Thymus (tissue), 11 donors: Measurements from ENCODE around the gene RXRA. TPM values are rescaled to one million over a fixed set of nuclear protein-coding genes. Genes with fewer than 3 reads are reported as not detected.

ENCODE experiments used
- DNase-seq, 9 donors: peaks; one replicate each; pipeline ENCODE4 v3.0.0-alpha.2; 2013; ENCODE audit warnings: low spot score in 9 of 9, low read depth in 6 of 9, missing footprints in 1 of 9
- H3K27ac ChIP-seq, 2 donors: one replicate each; pipeline ENCODE4 v1.5.1; 2013; ENCODE audit warnings: control low read depth in 1 of 2, low read depth in 1 of 2, low read length in 1 of 2, mild to moderate bottlenecking in 1 of 2, moderate library complexity in 1 of 2
- H3K27me3 ChIP-seq, 2 donors: one replicate each; pipeline ENCODE4 v1.5.1; 2013; ENCODE audit warnings: low read length in 1 of 2; ENCODE audit not compliant: control insufficient read depth in 2 of 2, insufficient read depth in 1 of 2
- H3K36me3 ChIP-seq, 2 donors: one replicate each; pipeline ENCODE4 v1.5.1; 2013; ENCODE audit warnings: low read length in 1 of 2, mild to moderate bottlenecking in 1 of 2, moderate library complexity in 1 of 2; ENCODE audit not compliant: control insufficient read depth in 2 of 2, insufficient read depth in 2 of 2
- H3K4me1 ChIP-seq, 2 donors: one replicate each; pipeline ENCODE4 v1.5.1; 2013; ENCODE audit warnings: low read length in 2 of 2; ENCODE audit not compliant: control insufficient read depth in 2 of 2, insufficient read depth in 2 of 2
- H3K4me3 ChIP-seq, 2 donors: one replicate each; pipeline ENCODE4 v1.5.1; 2013; ENCODE audit warnings: low read length in 2 of 2, control low read depth in 1 of 2, mild to moderate bottlenecking in 1 of 2
- H3K9me3 ChIP-seq, 2 donors: one replicate each; pipeline ENCODE4 v1.5.1; 2013; ENCODE audit warnings: low read length in 1 of 2, mild to moderate bottlenecking in 1 of 2; ENCODE audit not compliant: control insufficient read depth in 2 of 2, insufficient read depth in 1 of 2
- WGBS: extraction: QIAGEN DNeasy Blood & Tissue Kit; methylation state at CpG from one replicate; pipeline ENCODE4 v1.1.7; 2013; 5-methylcytosine and 5-hydroxymethylcytosine counted together
- polyA plus RNA-seq: library from polyadenylated mRNA; stranded (reverse); fragments of 200-250 nt; gene quantifications from one replicate; pipeline ENCODE4 v1.2.3, GENCODE V29; 2013
- total RNA-seq: library from RNA; stranded (reverse); fragments of 120-200 nt; gene quantifications from one replicate; pipeline ENCODE4 v1.2.4, GENCODE V29; 2013
- donor health status: healthy.

Gene RXRA
- total and polyA plus RNA-seq, 2 donors = 7.0 to 20.4 TPM

DNA sequence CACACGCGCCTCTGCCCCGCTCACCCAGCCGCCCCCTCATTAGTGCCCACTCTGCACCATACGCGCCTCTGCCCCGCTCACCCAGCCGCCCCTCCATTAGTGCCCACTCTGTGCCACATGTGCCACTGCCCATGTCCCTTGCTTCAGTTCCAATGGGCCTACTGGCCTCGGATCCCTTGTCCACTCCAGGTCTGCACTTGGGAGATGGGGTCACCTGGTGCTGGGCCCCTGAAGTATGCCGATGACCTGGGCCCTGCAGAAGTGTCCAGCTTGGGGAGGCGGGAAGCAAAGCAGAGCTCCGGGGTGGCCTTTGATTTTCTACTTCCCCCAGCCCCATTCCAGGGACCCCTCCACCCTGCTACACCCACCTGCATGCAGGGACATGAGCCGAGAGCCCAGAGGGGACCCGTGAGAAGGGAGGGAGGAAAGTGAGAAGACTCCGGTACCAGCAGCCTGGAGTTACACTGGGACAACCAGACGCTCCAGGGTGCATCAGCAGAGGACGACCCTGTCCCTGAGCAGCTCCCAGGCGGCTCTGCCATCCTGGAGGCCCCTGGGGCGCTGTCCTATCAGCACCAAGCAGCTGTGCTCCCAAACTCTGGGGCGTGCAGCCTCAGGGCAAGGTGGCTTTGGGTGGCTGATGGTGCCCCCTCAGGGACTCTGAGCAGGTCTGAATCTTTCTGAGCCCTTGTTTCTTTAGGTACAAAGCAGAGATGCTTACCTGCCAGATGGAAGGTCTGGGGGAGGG is 140.8 kb downstream of the RXRA start:
- no peak overlapping the region for H3K27ac ChIP-seq
- no peak for DNase-seq
- 90% methylated on average over 20 of the region's 20 CpGs for WGBS
- H3K36me3 ChIP-seq = no peaks in the 10 kb centered on the region
- peaks cover 0 to 12% of the 10 kb centered on the region in 2 donors for H3K4me1 ChIP-seq
- H3K4me3 ChIP-seq = no peak overlapping the region
- peaks cover 0 to 2% of the 10 kb centered on the region in 2 donors for H3K27me3 ChIP-seq
- H3K9me3 ChIP-seq = peaks cover 0 to 3% of the 10 kb centered on the region in 2 donors

DNA sequence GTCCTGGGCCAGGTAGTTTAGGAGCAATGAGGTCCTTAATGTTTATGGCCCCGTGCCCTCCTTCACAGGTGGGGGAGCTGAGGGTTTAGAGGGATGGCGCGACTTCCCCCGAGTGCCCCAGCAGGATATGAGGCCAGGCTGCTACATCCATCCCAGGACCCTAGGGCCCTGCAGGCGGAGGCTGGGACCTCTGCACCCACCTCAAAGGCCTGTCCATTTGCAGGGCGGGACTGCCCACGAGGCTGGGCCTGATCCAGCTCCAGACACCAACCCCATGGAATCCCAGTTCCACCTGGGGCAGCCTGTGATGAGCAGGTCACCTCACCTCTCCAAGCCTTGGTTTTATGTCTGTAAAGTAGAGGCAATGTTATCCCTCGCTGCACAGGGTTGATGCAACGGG is 142.1 kb downstream of the RXRA start:
- WGBS = 94% methylated on average over 9 of the region's 9 CpGs
- no peaks in the 10 kb centered on the region for H3K9me3 ChIP-seq
- H3K27ac ChIP-seq = no peak overlapping the region

DNA sequence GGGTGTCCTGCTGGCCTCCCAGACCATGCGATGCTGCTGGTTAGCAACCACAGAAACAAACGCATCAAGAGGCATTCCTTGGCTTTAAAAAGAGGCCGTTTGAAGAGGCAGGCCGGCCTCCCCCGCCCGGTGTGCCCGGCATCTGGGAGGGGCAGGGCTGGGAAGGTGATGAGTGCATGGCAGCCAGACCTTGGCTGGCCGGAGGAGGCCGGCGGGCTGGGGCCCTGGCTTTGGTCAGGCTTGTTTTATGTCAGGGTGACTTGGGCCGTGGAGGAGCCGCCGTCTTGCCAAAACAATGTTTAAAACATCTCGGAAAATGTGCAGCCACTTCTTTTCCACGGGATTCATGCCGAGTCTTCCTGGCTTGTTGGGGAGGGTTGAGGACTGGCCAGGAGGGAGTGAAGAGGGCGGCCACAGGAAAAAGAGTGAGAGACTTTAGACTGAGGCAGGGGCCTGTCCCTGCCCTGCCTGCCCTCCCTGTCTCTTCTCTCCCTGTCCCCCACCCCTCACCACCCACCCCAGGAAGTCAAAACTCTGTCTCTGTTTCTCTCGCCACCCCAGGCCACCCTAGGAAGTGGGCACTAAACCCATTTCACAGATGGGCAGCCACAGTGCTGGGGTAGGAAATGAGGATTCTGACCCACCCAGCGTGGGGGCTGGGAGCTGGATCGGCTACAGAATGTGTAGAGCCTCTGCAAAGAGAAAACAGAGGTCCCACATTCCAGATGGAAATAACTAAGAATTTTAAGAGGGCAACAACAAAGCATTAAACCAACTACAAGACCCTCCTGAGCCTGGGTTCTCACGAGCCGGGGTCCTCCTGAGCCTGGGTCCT is 143.0 kb downstream of the RXRA start:
- WGBS = 91% methylated on average over 22 of the region's 22 CpGs
- DNase-seq = no peak

More for the DNA sequence above, 142.1 kb downstream of the RXRA start:
- Histone ChIP-seq H3K4me1 (no peaks in the 10 kb centered on the region), H3K27me3 (no peaks in the 10 kb centered on the region), H3K36me3 (no peaks in the 10 kb centered on the region), H3K4me3 (no peak overlapping the region)
- DNase-seq = no peak

DNA sequence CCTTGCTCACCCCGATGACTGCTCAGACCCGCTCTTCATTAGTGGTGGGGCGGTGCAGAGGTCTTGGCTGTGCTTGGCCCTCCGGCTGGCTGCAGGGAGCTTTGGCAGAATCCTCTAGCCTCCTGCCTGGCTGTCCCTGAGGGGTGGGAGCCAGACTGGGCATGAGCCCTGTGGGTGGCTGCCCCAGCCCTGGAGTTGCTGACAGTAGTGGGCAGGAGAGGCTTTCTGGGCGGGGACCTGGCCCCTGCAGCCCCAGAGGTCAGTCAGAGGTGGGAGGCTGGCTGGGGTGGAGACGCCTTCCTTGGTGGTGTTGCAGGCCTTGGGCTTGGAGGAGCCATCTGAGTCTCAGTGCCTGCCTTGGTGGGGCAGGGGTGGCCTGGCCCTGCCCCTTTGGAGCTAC is 146.0 kb downstream of the RXRA start:
- H3K4me3 ChIP-seq = no peak overlapping the region
- WGBS = 98% methylated on average over 6 of the region's 6 CpGs
- peaks cover 0 to 8% of the 10 kb centered on the region in 2 donors for H3K9me3 ChIP-seq
- DNase-seq = no peak
- H3K27me3 ChIP-seq = no peaks in the 10 kb centered on the region
- no peak overlapping the region for H3K27ac ChIP-seq
- no peaks in the 10 kb centered on the region for H3K36me3 ChIP-seq
- H3K4me1 ChIP-seq = peaks cover 10 to 36% of the 10 kb centered on the region in 2 donors

More for the DNA sequence above, 143.0 kb downstream of the RXRA start:
- Histone ChIP-seq H3K9me3 (no peaks in the 10 kb centered on the region), H3K36me3 (no peaks in the 10 kb centered on the region), H3K4me1 (peaks cover 0 to 8% of the 10 kb centered on the region in 2 donors), H3K4me3 (no peak overlapping the region), H3K27ac (no peak overlapping the region), H3K27me3 (no peaks in the 10 kb centered on the region)

DNA sequence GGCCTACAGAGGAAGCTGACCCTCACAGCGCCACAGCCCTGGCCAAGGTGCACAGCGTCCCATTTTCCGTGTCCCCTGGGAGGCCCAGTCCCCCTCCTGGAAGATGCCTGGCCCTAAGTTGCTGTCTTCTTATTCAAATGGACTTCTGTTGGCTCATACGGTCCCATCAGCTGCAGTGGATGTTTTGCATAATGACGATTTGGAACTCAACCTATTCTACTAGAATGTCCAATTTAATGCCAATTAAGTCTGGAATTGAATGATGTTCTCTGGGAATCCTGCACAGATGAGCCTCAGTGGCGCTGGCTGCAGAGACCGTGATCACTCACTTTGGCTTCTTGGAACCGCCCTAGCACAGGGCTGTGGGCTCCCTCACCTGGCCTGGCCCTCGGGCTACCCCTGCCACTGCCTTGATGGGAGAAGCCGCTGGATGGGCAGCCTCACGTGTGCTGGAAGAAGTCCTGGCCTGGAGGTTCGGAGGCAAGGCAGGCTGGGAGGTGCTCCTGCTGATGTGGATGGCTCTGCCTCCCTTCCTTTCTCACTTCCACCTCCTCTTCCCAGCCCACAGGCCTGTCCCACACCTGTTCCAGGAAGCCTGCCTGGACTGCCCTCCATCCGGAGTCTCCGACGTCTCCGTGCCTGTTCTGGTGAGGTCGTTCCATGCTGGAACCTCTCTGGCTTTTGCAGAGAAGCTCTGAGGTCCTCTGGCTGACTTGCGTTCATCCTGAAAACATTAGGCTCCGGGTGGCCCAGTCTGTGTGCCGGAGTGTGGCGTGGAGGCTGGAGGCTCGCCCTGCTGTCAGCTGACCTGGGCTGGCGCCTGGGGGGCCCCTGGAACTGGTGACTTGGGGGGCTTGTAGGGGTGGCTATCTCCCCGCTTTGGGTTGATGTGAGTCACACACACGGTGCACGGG is 147.1 kb downstream of the RXRA start:
- no peaks in the 10 kb centered on the region for H3K36me3 ChIP-seq
- no peaks in the 10 kb centered on the region for H3K27me3 ChIP-seq
- H3K4me1 ChIP-seq = peaks cover 10 to 42% of the 10 kb centered on the region in 2 donors
- no peak overlapping the region for H3K27ac ChIP-seq
- H3K4me3 ChIP-seq = no peak overlapping the region
- DNase-seq = no peak
- 92% methylated on average over 26 of the region's 26 CpGs for WGBS
- peaks cover 0 to 9% of the 10 kb centered on the region in 2 donors for H3K9me3 ChIP-seq

DNA sequence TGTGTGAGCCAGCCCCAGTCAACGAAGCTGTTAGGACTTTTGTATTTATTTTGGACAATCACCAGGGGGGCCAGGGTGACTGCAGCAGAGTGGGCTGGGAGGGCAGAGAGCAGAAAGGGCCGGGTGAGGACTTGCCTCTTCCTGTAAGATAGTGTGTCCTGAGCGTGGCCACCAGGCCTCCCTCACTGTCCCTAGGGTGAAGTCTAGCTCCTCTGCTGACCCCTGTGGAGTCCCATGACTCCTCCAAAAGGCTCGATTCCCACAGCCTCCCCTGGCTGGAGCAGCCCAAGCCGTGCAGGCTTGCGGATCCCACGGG is 147.8 kb downstream of the RXRA start:
- Histone ChIP-seq H3K9me3 (peaks cover 0 to 9% of the 10 kb centered on the region in 2 donors), H3K27me3 (no peaks in the 10 kb centered on the region), H3K27ac (peak overlapping the region in 1 of 2 donors; percentile 99), H3K4me1 (peaks cover 10 to 42% of the 10 kb centered on the region in 2 donors), H3K36me3 (no peaks in the 10 kb centered on the region), H3K4me3 (no peak overlapping the region)
- no peak for DNase-seq
- WGBS = 86% methylated on average over 7 of the region's 7 CpGs

DNA sequence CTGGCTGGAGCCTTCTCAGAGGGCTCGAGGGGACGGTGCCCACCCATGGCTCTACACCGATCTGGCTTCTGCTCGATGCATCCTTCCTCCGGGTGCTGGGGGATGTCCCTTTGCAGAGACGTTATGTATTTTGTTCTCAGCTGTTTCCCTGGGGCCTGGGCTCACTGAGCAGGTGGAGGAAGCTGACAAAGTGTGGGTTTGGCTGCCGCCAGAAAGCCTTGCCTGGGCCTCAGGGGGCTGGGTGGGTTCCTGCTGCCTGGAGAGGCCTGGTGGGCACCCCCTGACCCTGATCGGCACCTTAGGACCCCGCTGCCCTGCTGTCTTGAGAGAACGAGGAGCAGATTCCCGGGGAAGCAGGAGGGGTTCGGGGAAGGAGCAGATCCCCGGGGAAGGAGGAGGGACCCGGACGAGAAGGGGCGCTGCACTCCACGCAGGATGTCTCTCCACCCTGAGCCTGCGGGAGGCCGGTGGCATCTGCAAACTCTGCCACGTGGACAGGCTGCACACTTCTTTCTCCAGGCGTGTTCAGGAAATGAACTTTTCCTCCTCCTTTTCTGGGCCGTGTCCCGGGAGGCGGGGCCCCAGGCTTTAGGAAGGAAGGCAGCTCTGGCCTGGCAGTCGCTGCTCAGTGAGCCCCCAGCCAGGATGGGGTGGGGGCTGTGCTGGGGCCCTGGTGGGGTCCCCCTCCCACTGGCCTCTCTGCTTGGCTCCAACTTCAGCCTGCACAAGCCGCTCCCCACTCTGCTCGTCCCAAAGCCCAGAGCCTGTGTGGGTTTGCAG is 148.9 kb downstream of the RXRA start:
- Histone ChIP-seq H3K27ac (peak overlapping the region; percentile 79 to 99), H3K9me3 (peaks cover 0 to 13% of the 10 kb centered on the region in 2 donors), H3K27me3 (no peaks in the 10 kb centered on the region), H3K4me3 (no peak overlapping the region), H3K4me1 (peaks cover 10 to 42% of the 10 kb centered on the region in 2 donors), H3K36me3 (no peaks in the 10 kb centered on the region)
- peak in 8 of 9 donors; percentile 32 to 86 (median 48) for DNase-seq
- WGBS = 9% methylated on average over 27 of the region's 27 CpGs

DNA sequence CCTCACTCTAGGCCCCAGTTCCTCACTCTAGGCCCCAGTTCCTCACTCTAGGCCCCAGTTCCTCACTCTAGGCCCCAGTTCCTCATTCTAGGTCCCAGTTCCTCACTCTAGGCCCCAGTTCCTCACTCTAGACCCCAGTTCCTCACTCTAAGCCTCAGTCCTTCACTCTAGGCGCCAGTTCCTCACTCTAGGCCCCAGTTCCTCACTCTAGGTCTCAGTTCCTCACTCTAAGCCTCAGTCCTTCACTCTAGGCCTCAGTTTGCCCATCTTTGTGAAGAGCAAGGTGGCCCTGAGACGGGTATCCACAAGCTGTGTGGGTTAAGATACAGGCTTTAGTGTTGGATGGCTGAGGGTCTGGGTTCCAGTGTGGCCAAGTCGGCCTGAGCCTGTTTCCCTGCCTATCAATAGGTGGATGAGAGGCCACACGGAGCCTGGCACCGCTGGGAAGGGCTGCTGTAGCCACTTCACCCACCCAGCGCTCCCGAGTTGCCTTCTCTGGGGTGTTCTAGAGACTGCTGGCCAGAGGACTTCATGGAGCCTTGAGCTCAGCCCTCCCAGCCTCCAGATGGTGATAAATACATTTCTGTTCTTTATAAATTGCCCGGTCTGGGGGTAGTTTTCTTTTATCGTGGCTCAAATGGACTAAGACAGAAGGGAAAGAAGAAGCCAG is 150.2 kb downstream of the RXRA start:
- Histone ChIP-seq H3K4me3 (no peak overlapping the region), H3K27ac (peak overlapping the region in 1 of 2 donors; percentile 88), H3K36me3 (no peaks in the 10 kb centered on the region), H3K27me3 (no peaks in the 10 kb centered on the region), H3K9me3 (peaks cover 0 to 13% of the 10 kb centered on the region in 2 donors), H3K4me1 (peaks cover 10 to 42% of the 10 kb centered on the region in 2 donors)
- 96% methylated on average over 9 of the region's 9 CpGs for WGBS
- DNase-seq = no peak
